ENCODE measurements around the gene CLEC2D.
"Not testable (repeated sequence)": the region's sequence is repeated elsewhere in the genome, so short reads cannot be mapped to it uniquely, and the experiment has no call there.

The CLEC2D gene

DNA sequence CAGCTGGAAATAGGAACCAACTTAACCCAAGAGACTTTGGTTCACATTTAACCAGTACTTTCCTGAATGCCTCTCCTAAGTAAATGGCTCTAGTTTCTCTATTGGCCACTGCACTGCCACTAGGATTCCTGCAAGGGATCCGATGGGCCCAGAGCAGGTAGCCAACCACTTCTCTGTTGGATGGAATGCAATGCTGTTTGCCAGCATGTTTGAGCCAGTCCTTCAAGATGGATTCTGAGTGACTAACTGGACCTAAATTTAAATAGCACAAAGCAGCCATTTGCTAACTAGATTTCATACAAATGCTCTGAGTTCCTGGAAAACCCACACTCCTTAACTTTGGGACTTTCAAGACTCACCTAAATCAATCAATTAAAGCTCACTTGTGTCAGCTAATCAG lies 9.5 kb upstream of the CLEC2D start:
- no peak for DNase-seq

DNA sequence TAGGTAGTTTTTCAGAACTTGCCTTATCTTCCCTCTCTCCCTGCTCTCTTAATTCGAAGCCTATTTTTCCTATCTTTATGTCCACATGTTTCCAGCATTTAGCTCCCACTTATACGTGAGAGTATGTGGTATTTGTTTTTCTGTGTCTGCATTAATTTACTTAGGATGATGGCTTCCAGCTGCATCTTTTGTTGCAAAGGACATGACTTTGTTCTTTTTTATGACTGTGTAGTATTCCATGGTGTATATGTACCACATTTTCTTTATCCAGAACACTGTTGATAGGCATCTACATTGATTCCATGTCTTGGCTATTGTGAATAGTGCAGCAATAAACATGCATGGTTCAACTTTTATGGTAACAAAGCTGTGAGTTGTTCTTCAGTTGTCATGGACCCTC lies 7.8 kb upstream of the CLEC2D start:
- DNase-seq, result no peak

DNA sequence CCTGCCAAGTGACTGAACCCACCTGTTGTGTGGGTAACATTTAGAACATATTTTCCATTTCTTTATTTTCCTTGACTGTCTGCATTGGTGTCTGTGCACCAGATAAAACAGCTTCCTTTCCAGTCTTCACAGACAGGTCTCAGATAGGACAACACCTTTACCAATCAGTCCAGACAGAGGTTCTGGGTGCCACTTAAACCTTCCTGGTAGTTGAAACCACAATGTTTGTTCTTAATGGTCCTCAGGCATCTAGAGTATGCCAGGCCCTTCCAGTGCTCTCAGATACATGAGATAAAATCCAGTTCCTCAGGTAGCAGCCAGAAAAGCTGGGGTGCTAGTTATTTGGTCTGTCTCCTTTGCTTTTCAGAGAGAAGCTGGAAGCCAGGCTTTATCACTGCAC lies 7.0 kb upstream of the CLEC2D start:
- DNase-seq, result no peak

DNA sequence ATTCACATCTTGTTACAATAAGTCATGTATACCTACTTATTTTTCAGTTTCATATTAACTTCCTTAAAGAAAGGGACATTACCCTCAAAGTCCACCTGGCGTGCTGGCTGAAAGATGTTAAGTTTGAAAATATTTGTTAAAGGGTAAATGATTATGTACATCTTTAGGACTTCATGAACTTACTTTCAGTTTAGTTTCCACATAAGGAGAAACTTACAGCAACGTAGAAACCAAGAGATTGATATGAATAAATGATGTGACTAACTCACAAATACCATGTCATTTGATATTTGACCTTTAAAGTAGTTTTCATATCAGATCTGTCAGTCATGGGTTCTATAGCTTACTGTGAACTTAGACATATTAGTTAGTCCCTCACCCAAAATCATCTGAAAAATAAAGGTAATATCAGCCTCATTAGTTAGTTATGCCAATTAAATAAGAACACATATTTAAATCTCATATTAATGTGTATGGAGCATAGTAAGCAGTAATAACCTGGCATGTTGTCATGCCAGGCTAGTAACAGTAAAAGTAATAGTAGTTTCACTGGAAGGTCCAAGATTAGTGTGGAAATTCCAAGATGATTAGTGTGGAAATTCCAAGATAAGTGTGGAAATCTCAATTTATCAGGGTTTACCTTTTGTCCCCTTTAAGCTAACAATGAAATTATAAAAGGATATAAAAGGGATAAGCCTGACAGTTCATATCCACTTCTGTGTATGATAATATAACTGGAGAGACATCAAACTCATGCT lies 1.9 kb upstream of the CLEC2D start:
- DNase-seq, result peak; percentile 44

DNA sequence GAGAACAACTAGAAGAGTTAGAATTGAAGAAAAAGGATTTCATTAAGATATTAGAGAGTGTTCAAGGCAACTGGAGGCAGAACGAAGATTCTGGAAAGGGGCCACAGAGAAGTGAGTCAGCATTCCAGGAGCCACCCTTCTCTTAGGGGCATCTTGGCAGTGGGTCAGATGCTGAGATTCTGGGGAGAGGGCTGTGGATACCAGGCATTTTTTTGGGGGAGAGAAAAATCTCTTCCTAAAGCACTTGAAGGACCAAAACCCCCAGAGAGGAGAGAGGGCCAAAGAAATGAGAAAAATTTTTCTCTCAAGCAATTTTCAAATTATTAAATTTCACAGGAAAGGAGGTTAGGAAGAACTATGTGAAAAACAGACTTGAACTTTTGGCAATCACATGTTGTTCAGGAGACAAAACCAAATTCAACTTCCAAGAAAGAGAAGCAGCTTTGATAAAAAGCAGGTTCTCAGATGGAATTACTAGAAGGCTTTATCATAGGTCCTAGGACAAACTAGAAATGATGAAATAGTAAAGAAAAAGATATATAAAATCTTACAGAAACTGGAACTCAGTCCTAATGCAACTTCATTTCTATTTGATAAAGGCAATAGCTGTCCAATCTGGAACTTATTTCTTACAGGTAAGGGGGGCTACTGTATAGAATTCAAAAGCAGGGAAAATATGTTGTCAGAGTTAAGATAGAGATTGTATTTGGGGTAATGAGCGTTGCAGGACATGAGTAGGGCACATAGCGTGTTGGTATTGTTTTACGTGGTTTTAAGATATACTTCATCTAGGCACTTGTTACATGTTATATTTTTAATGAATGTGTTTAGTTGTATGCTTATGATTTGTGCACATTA lies 1.1 kb upstream of the CLEC2D start:
- no peak for DNase-seq

DNA sequence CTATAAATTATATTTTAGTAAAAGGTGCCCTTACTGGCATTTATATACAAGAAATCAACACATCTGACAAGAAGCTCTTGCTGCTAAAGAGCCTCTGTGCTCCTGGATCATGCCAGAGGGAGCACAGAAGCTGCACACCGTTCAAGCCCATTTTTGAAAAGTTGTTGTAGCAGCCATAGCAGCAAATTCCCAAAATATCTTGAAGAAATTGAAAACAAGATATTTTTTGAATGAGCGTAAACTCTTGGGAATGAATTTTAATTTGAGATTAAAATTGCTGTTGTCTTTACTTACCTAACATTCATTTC lies 540 bp upstream of the CLEC2D start:
- no peak for DNase-seq

DNA sequence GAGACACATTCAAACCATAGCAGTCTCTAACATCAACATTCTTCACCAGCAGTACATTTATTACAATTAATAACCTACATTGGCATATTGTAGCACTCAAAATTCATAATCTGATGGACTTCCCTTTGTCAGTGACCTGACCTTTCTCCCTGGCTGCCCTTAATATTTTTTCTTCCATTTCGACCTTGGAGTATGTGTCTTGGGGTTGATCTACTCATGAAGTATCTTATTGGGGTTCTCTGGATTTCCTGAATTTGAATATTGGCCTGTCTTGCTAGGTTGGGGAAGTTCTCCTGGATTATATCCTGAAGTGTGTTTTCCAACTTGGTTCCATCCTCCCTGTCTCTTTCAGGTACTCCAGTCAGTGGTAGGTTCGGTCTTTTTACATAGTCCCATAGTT lies 2.8 kb downstream of the CLEC2D start:
- not testable (repeated sequence) for DNase-seq

DNA sequence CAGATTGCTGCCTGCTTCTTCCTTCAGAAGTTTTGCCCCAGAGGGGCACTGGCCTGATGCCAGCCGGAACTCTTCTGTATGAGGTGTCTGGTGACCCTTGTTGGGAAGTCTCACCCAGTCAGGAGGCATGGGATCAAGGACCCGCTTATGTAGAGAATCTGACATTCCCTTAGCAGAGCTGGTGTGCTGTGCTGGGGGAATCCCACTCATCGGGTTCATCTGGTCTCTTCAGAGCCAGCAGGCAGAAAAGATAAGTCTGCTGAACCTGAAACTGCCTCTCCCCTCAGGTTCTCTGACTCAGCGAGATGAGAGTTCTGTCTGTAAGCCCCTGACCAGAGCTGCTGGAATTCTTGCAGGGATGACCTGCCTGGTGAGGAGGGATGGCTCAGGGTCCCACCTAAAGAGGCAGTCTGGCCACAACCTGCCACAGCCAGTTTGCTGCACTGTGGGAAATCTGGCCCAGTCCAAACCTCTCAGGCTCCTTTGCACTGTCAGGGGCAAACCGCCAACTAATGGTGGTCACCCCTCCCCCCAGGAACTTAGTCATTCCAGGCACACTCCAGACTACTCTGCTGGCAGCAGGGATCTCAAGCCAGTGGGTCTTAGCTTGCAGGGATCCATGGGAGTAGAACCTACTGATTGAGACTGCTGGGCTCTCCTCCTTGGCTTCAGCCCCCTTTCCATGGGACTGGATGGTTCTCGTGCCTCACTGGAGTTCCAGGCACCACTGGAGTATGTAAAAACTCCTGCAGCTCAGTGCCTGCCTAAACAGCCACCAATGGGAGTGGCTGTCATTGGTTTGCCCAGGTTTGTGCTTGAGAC lies 4.1 kb downstream of the CLEC2D start:
- DNase-seq, result peak; percentile 83

DNA sequence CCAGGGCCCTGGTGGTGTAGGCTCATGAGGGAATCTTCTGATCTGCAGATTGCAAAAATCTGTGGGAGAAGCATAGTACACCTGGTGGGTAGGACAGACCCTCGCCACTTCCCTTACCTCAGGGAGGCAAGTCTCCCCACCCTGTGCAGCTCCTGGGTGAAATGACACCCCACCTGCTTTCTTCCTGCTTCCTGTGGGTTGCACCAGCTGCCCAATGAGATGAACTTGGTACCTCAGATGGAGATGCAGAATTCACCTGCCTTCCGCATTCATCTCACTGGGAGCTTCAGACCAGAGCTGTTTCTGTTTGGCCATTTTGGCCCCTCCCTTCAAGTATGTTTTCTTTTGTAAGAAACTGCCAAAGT lies 4.7 kb downstream of the CLEC2D start:
- peak; percentile 47 for DNase-seq

DNA sequence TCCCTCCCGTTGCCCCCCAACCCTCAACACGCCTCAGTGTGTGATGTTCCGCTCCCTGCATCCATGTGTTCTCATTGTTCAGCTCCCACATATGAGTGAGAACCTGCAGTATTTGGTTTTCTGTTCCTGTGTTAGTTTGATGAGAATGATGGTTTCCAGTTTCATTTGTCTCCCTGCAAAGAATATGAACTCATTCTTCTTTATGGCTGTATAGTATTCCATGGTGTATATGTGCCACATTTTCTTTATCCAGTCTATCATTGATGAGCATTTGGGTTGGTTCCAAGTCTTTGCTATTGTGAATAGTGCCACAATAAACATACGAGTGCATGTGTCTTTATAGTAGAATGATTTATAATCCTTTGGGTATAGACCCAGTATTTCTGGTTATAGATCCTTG lies 13.0 kb downstream of the CLEC2D start:
- not testable (repeated sequence) for DNase-seq

DNA sequence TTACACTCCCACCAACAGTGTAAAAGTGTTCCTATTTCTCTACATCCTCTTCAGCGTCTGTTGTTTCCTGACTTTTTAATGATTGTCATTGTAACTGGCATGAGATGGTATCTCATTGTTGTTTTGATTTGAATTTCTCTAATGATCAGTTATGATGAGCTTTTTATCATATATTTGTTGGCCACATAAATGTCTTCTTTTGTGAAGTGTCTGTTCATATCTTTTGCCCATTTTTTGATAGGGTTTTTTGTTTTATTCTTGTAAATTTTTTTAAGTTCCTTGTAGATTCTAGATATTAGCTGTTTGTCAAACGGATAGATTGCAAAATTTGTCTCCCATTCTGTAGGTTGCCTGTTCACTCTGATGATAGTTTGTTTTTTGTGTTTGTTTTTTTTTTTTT lies 13.4 kb downstream of the CLEC2D start:
- DNase-seq, result not testable (repeated sequence)

DNA sequence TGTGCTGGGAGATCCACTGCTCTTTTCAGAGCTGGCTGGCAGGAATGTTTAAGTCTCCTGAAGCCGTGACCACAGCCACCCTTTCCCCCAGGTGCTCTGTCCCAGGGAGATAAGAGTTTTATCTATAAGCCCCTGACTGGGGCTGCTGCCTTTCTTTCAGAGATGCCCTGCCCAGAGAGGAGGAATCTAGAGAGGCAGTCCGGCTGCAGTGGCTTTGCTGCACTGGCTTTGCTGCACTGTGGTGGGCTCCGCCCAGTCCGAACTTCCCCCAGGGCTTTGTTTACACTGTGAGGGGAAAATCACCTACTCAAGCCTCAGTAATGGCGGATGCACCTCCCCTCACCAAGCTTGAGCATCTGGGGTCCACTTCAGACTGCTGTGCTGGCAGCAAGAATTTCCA lies 15.9 kb downstream of the CLEC2D start:
- DNase-seq, result not testable (repeated sequence)

DNA sequence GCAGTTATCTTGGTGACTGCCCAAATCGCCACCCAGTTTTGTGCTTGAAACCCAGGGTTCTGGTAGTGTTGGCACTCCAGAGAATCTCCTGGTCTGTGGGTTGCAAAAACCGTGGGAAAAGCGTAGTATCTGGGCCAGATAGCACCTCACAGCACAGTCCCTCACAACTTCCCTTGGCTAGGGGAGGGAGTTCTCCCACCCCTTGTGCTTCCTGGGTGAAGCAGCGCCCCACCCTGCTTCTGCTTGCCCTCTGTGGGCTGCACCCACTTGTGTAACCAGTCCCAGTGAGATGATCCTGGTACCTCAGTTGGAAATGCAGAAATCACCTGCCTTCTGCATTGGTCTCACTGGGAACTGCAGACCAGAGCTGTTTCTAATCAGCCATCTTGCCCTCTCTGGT lies 16.4 kb downstream of the CLEC2D start:
- no peak for DNase-seq

DNA sequence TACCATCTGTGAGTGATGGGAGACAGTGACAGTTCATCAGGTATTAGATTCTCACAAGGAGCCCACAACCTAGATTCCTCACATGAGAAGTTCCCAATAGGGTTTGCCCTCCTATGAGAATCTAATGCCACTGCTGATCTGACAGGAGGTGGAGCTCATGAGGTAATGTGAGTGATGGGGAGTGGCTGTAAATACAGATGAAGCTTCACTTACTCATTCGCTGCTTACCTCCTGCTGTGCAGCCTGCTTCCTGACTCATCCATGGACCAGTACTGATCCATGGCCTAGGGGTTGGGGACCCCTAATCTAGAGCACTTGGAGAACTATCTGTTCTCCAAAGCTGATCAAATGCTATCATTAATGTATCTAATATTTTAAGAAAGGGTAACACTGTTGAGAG lies 17.7 kb downstream of the CLEC2D start:
- no peak for DNase-seq

DNA sequence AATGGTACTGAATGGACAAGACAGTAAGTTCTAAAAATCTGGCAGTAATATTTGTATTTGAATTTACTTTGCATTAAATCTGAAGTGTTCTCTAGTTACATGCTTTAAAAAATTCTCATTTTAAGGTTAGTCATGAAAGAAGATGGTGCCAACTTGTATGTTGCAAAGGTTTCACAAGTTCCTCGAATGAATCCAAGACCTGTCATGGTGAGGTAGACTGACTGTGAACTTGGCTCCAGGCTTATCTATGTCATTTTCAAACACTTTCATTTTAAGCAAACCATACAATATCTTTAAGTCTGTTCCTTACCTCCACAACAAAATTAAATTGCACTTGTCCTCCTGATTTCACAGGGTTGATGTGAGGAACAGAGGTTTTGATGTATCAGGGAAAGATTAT lies 23.4 kb downstream of the CLEC2D start:
- DNase-seq, result no peak

DNA sequence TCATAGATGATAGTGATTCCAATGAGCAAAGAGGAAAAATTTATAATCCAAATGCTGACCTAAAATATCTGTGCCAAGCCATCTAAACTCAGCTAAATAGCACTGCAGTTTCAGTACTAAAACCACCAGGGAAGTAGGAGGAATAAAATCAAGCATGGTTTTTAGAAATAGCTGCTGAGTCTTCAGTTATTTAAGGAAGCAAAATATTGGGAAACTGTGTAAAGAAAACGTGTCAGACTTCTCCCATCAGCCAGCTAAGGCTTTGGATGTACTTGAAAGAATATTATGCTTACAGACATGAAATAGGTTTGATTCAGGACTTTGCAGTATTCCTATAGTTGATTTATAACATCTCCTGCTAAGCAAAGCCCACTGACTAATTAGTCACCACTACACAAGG lies 24.7 kb downstream of the CLEC2D start:
- DNase-seq, result no peak

DNA sequence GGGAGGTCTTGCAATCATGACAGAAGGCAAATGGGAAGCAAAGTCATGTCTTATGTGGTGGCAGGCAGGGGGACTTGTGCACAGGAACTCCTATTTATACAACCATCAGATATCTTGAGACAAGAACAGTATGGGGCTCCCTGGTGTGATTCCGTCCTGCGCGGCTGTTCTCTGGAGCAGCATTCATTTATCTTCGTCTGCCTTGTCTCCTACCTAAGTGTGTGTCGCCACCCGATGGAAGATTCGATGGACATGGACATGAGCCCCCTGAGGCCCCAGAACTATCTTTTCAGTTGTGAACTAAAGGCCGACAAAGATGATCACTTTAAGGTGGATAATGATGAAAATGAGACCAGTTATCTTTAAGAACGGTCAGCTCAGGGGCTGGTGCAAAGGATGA lies 25.6 kb downstream of the CLEC2D start:
- DNase-seq, result not testable (repeated sequence)

DNA sequence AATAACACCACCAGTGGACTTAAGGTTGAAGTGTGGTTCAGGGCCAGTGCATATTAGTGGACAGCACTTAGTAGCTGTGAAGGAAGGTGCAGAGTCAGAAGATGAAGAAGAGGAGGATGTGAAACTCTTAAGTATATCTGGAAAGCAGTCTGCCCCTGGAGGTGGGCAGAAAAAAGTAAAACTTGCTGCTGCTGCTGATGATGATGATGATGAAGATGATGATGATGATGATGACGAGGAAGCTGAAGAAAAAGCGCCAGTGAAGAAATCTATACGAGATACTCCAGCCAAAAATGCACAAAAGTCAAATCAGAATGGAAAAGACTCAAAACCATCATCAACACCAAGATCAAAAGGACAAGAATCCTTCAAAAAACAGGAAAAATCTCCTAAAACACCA lies 26.1 kb downstream of the CLEC2D start:
- not testable (repeated sequence) for DNase-seq

DNA sequence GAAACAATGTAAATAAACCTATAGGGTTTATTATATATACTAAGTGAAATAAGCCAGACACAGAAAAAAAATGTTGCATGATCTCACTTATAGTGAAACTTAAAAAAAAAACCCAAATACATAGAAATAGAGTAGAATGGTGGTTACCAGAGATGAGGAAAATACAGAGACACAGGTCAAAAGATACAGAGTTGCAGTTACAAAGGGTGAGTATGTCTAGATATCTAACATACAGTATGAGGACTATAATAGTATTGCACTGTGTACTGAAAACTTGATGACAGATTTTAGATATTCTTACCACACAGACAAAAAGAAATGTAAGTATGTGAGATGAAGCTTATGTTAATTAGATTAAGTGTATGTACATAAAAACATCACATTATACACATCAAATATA lies 28.1 kb downstream of the CLEC2D start:
- DNase-seq, result no peak

DNA sequence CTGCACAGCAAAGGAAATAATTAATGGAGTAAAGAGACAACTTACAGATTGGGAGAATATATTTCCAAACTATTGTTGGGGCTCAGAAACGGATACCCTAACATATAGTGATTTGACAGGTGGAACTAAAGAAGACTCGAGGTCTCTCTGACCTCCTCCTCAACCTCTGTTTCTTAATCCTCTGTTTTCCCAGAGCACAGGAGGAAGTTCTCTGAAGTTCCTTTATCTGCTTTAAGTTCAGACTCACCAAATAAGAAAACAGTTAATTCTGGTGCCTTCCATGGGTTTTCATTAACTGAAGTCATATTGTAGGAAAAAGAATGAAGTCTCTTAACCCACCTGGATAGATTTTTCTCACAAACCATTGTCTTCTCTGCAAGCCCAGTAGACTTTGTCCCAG lies 29.2 kb downstream of the CLEC2D start:
- no peak for DNase-seq

DNA sequence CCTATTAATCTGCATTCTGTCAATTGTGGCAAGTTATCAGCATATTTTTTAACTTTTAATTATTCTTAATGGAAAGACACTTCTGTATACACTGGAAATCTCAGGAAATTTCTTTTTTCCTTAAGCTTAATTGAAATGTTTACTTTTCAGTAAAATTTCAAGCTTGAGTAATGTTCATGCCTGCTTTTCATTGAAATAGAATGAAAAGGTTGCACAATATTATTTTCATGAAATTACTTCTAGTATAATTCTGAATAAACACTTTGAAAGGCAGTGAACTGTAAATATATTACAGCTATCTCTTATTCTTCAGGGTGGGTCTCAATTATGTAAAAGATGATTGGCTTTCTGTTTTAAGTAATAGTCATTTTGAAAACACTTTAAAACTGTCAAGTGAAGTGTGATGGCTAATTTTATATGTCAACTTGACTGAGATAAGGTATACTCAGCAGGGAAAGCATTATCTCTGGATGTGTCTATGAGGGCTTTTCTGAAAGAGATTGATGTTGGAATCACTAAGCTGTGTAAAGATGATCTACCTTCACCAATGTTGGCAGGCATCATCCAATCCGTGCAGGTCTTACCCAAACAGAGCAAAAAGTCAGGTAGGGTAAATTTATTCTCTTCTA lies 29.9 kb downstream of the CLEC2D start:
- DNase-seq, result no peak

DNA sequence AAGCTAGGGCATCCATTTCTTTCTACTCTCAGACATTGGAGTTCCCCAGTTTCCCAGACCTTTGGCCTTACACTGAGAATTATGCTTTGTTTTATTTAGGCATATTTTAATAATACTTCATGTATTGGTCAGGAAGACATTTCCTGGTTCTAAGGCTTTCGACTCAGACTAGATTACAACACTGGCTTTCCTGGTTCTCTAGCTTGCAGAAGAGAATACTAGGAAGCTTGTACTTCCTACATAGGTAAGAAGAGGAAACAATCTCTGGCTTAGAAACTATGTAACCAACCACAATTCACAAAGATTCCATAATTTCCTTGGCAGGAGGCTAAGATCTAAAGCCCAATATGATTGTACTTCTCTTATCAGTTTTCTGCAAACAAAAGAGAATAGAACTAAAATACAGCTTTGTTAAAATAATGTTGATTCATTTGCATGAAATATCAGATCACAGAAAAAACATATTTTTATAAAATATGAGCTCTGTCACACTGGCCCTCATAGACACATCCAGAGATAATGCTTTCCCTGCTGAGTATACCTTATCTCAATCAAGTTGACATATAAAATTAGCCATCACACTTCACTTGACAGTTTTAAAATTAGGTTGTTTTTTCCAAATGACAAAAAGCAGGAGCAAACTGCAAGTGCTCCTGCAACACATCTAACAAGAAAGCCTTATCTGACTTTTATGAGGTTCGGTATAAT lies 30.5 kb downstream of the CLEC2D start:
- no peak for DNase-seq

DNA sequence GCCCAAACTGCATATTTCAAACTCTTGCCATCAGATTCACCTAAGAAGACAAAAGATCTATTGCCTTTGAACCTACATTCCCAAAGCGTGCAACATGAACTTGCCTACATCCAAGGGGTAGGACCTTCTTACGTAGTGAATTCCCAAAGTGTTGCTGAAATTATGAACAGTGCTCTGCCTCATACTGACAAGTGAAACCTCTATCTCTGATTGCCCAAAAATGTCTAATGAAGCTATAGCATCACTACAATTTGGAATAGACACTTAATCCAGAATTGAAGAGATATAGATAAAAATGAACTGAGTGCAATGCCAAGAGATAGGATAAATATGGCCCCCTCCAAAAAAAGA lies 31.1 kb downstream of the CLEC2D start:
- no peak for DNase-seq

Measured in activated CD4-positive, alpha-beta T cell treated with anti-CD3 and anti-CD28 coated beads for 48 hours (primary cell).